HepG2 (cell line): ENCODE results near the gene SLC9C2. TPM values are rescaled to one million over a fixed set of nuclear protein-coding genes. Genes with fewer than 3 reads are reported as not detected.

Source experiments
- ASH2L ChIP-seq: fragments of 300-600, 200-600 bp; sonication (generic); IDR thresholded peaks from 2 replicates; pipeline ENCODE4 v1.7.0; 2017; ENCODE audit warnings: low read depth, mild to moderate bottlenecking, moderate library complexity, mixed read lengths, low read length; ENCODE audit not compliant: insufficient read length
- ATF1 ChIP-seq: IDR thresholded peaks from 2 replicates; pipeline ENCODE4 v1.6.1; 2016; ENCODE audit warnings: mild to moderate bottlenecking, control low read depth
- EED ChIP-seq: sonication (generic); formaldehyde crosslinking; IDR thresholded peaks from 2 replicates; pipeline ENCODE4 v1.5.0; 2020; ENCODE audit warnings: mild to moderate bottlenecking, missing genetic modification reagents
- FOSL1 ChIP-seq: sonication (generic); formaldehyde crosslinking; IDR thresholded peaks from 2 replicates; pipeline ENCODE4 v1.9.0; 2021; ENCODE audit warnings: missing genetic modification reagents, borderline replicate concordance
- GFI1 ChIP-seq: sonication (generic); formaldehyde crosslinking; IDR thresholded peaks from 2 replicates; pipeline ENCODE4 v1.5.0; 2020; ENCODE audit warnings: missing genetic modification reagents, mild to moderate bottlenecking, borderline replicate concordance
- MAZ ChIP-seq, 2 experiments: sonication (generic) in 1 of 2; formaldehyde crosslinking in 1 of 2; IDR thresholded peaks; 2 replicates each; pipeline versions ENCODE4 v1.5.0 to v1.6.1; 2012 to 2020; ENCODE audit warnings: low read depth in 2 of 2, mild to moderate bottlenecking in 2 of 2, borderline replicate concordance in 1 of 2, improper control_type of control experiment in 1 of 2, low read length in 1 of 2, missing genetic modification reagents in 1 of 2, moderate library complexity in 1 of 2
- MED1 ChIP-seq: sonication (generic); formaldehyde crosslinking; IDR thresholded peaks from 2 replicates; pipeline ENCODE4 v1.4.0; 2020; ENCODE audit warnings: missing genetic modification reagents
- MEIS1 ChIP-seq: sonication (generic); formaldehyde crosslinking; IDR thresholded peaks from 2 replicates; pipeline ENCODE4 v1.9.0; 2021; ENCODE audit warnings: mild to moderate bottlenecking, missing genetic modification reagents, moderate library complexity, borderline replicate concordance
- MYC ChIP-seq: sonication (generic); formaldehyde crosslinking; IDR thresholded peaks from 2 replicates; pipeline ENCODE4 v1.9.0; 2021; ENCODE audit warnings: missing genetic modification reagents, borderline replicate concordance
- PITX1 ChIP-seq: sonication (generic); formaldehyde crosslinking; IDR thresholded peaks from 2 replicates; pipeline ENCODE4 v1.5.1; 2020; ENCODE audit warnings: mild to moderate bottlenecking, missing genetic modification reagents
- TCF12 ChIP-seq, 2 experiments: fragments of 450-650 bp in 1 of 2; sonication (generic) in 1 of 2; formaldehyde crosslinking in 1 of 2; IDR thresholded peaks; 2 replicates each; pipeline versions ENCODE4 v1.6.1 to v1.8.0; 2017 to 2022; ENCODE audit warnings: antibody characterized with exemption in 1 of 2, mild to moderate bottlenecking in 1 of 2, missing genetic modification reagents in 1 of 2, moderate library complexity in 1 of 2
- ZNF207 ChIP-seq: fragments of 450-650 bp; IDR thresholded peaks from 2 replicates; pipeline ENCODE4 v1.6.1; 2016; ENCODE audit warnings: antibody characterized with exemption, borderline replicate concordance
- ZNF232 ChIP-seq: sonication (generic); formaldehyde crosslinking; IDR thresholded peaks from 2 replicates; pipeline ENCODE4 v1.4.0; 2020; ENCODE audit warnings: missing genetic modification reagents, borderline replicate concordance
- ZNF33B ChIP-seq: sonication (generic); formaldehyde crosslinking; IDR thresholded peaks from 2 replicates; pipeline ENCODE4 v1.5.1; 2020; ENCODE audit warnings: mild to moderate bottlenecking, missing genetic modification reagents
- ZNF543 ChIP-seq: sonication (generic); formaldehyde crosslinking; IDR thresholded peaks from 2 replicates; pipeline ENCODE4 v1.4.0; 2020; ENCODE audit warnings: mild to moderate bottlenecking, missing genetic modification reagents
- ZNF556 ChIP-seq: sonication (generic); formaldehyde crosslinking; IDR thresholded peaks from 2 replicates; pipeline ENCODE4 v1.4.0; 2020; ENCODE audit warnings: mild to moderate bottlenecking, missing genetic modification reagents, borderline replicate concordance
- ZSCAN20 ChIP-seq: sonication (generic); formaldehyde crosslinking; IDR thresholded peaks from 2 replicates; pipeline ENCODE4 v1.4.0; 2020; ENCODE audit warnings: missing genetic modification reagents, mild to moderate bottlenecking, borderline replicate concordance
- polyA plus RNA-seq, 8 experiments: library from polyadenylated mRNA; depleted of rRNA in 3 of 8; stranded (reverse) in 7 of 8; unstranded in 1 of 8; fragments of >200 nt; fragmentation: Illumina TruSeq in 4 of 8; extraction: Trizol in 4 of 8; gene quantifications; 2 replicates each; pipeline versions ENCODE4 v1.2.1 to v1.2.3, GENCODE V29; 2011 to 2016; ENCODE audit warnings: low read depth in 4 of 8, missing spikeins in 1 of 8, mixed read lengths in 1 of 8; ENCODE audit not compliant: insufficient read depth in 1 of 8
- total RNA-seq, 5 experiments: library from RNA; depleted of rRNA; stranded (reverse); fragments of >200 nt; fragmentation: Illumina TruSeq; extraction: Trizol; gene quantifications; 2 replicates each; pipeline ENCODE4 v1.2.3, GENCODE V29; 2016; ENCODE audit warnings: low read depth in 1 of 5
- TF ChIP-seq, protein P1 (sequence below): sonication (generic); formaldehyde crosslinking; IDR thresholded peaks from 2 replicates; pipeline ENCODE4 v1.4.0; 2020; ENCODE audit warnings: missing genetic modification reagents
- TF ChIP-seq, protein P2 (sequence below): IDR thresholded peaks from 2 replicates; pipeline ENCODE4 v1.4.0; 2020; ENCODE audit warnings: mild to moderate bottlenecking, missing genetic modification reagents
- TF ChIP-seq, protein P3 (sequence below): sonication (generic); formaldehyde crosslinking; IDR thresholded peaks from 2 replicates; pipeline ENCODE4 v1.4.0; 2020; ENCODE audit warnings: mild to moderate bottlenecking, missing genetic modification reagents

Gene SLC9C2
- total and polyA plus RNA-seq, 2 of the 13 experiments (the other 11 are each of a cell fraction or from before 2014, with no cell fraction given) = 0.03 TPM; not detected in 1

DNA sequence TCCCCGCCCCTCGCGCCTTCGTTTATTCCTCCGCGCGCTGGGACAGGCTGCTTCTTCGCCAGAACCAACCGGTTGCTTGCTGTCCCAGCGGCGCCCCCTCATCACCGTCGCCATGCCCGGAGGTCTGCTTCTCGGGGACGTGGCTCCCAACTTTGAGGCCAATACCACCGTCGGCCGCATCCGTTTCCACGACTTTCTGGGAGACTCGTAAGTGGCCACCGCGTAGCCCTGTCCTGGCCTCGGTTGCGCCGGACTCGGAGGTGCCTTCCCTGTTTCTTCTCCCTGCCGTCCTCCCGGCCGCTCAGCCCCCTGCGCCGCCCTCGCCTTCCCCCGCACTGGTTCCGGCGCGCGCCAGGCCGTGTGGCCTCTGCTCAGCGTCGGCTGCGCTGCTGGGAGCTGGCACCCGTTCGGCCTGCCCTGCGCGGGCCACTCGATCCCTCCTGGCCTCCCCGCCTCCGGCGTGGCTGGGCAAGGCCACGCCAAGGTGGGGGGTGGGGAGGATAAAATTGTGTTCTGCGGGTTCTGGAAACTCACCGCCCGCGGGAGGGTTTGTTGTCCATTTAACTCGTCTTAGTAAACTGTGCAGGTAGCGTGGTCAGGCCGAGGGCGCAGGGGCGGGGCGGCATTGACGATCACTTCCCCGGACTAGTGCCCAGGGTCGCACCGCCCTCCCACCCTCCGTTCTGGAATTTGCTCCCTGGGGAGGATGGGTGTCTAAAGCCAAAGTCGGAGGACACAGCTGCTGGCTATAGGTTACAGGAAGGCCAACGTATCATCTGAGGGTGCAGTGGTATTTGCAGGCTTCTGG, 125.4 kb downstream of the SLC9C2 start, which contains the start of gene PRDX6 (continued):
- TF ChIP-seq, protein P1, sequence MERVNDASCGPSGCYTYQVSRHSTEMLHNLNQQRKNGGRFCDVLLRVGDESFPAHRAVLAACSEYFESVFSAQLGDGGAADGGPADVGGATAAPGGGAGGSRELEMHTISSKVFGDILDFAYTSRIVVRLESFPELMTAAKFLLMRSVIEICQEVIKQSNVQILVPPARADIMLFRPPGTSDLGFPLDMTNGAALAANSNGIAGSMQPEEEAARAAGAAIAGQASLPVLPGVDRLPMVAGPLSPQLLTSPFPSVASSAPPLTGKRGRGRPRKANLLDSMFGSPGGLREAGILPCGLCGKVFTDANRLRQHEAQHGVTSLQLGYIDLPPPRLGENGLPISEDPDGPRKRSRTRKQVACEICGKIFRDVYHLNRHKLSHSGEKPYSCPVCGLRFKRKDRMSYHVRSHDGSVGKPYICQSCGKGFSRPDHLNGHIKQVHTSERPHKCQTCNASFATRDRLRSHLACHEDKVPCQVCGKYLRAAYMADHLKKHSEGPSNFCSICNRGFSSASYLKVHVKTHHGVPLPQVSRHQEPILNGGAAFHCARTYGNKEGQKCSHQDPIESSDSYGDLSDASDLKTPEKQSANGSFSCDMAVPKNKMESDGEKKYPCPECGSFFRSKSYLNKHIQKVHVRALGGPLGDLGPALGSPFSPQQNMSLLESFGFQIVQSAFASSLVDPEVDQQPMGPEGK (CRISPR knock-in tag) = peak; percentile 78
- TF ChIP-seq TCF12 (IDR thresholded peaks at IDR 0.05) = no peak
- TF ChIP-seq TCF12 (CRISPR knock-in tag; IDR thresholded peaks at IDR 0.05) = 0 out of 2 replicates have a peak, but pooled peaks have one; percentile 18
- TF ChIP-seq, protein P2, sequence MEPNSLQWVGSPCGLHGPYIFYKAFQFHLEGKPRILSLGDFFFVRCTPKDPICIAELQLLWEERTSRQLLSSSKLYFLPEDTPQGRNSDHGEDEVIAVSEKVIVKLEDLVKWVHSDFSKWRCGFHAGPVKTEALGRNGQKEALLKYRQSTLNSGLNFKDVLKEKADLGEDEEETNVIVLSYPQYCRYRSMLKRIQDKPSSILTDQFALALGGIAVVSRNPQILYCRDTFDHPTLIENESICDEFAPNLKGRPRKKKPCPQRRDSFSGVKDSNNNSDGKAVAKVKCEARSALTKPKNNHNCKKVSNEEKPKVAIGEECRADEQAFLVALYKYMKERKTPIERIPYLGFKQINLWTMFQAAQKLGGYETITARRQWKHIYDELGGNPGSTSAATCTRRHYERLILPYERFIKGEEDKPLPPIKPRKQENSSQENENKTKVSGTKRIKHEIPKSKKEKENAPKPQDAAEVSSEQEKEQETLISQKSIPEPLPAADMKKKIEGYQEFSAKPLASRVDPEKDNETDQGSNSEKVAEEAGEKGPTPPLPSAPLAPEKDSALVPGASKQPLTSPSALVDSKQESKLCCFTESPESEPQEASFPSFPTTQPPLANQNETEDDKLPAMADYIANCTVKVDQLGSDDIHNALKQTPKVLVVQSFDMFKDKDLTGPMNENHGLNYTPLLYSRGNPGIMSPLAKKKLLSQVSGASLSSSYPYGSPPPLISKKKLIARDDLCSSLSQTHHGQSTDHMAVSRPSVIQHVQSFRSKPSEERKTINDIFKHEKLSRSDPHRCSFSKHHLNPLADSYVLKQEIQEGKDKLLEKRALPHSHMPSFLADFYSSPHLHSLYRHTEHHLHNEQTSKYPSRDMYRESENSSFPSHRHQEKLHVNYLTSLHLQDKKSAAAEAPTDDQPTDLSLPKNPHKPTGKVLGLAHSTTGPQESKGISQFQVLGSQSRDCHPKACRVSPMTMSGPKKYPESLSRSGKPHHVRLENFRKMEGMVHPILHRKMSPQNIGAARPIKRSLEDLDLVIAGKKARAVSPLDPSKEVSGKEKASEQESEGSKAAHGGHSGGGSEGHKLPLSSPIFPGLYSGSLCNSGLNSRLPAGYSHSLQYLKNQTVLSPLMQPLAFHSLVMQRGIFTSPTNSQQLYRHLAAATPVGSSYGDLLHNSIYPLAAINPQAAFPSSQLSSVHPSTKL (CRISPR knock-in tag) = peak; percentile 33; the same call in 1 of the 2 replicates
- TF ChIP-seq ZNF556 (CRISPR knock-in tag) = peak; percentile 91; the same call in 1 of the 2 replicates
- 0 out of 2 replicates have a peak, but pooled peaks have one; percentile 58 for TF ChIP-seq ZNF33B (CRISPR knock-in tag)
- 0 out of 2 replicates have a peak, but pooled peaks have one; percentile 38 for TF ChIP-seq EED (CRISPR knock-in tag)
- no peak for TF ChIP-seq ZNF207
- peak; percentile 19; the same call in 1 of the 2 replicates for TF ChIP-seq ZNF543 (CRISPR knock-in tag)
- no peak for TF ChIP-seq ZSCAN20
- TF ChIP-seq, protein P3, sequence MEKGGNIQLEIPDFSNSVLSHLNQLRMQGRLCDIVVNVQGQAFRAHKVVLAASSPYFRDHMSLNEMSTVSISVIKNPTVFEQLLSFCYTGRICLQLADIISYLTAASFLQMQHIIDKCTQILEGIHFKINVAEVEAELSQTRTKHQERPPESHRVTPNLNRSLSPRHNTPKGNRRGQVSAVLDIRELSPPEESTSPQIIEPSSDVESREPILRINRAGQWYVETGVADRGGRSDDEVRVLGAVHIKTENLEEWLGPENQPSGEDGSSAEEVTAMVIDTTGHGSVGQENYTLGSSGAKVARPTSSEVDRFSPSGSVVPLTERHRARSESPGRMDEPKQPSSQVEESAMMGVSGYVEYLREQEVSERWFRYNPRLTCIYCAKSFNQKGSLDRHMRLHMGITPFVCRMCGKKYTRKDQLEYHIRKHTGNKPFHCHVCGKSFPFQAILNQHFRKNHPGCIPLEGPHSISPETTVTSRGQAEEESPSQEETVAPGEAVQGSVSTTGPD = no peak
- TF ChIP-seq MYC = peak; percentile 83
- peak; percentile 77 for TF ChIP-seq MEIS1 (CRISPR knock-in tag)
- TF ChIP-seq PITX1 = 0 out of 2 replicates have a peak, but pooled peaks have one; percentile 30
- TF ChIP-seq MED1 (CRISPR knock-in tag) = peak; percentile 34
- TF ChIP-seq ATF1 (CRISPR knock-in tag) = no peak
- peak; percentile 71 for TF ChIP-seq ASH2L
- TF ChIP-seq FOSL1 (CRISPR knock-in tag) = no peak
- TF ChIP-seq MAZ (IDR thresholded peaks at IDR 0.05; ENCODE audit: borderline replicate concordance, low read depth, low read length) = 0 out of 2 replicates have a peak, but pooled peaks have one; percentile 19
- TF ChIP-seq MAZ (CRISPR knock-in tag; IDR thresholded peaks at IDR 0.05; ENCODE audit: low read depth) = 0 out of 2 replicates have a peak, but pooled peaks have one; percentile 38
- TF ChIP-seq GFI1 = peak; percentile 22; the same call in 1 of the 2 replicates
- no peak; the same call in 1 of the 2 replicates for TF ChIP-seq ZNF232 (CRISPR knock-in tag)
